Measurements from ENCODE around the gene DLD.
"Not testable (repeated sequence)": the region's sequence is repeated elsewhere in the genome, so short reads cannot be mapped to it uniquely, and the experiment has no call there.

DLD gene

GRCh38 chr7:107945332-107945731, 54.3 kb downstream of the DLD start:
- no peak for DNase-seq (ENCODE audit: low read depth)

DNA sequence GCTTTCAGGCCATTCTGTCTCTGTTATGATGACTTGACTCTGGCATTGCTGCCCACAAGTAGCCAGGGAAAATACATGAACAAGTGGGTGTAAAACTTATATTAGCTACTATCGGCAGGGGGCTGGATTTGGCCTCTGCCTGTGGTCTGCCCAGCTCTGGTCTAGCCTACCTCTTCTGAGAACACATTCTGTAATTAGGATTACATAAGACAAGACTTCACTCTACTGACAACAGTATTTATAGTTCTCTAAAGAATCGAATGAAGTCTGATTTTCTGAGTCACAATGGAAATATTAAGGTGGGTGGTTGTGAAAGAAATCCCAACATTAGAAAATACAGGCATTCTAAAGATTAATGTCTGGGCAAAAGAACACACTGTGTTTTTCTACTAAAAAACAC, 55.5 kb downstream of the DLD start:
- DNase-seq (ENCODE audit: low read depth) = no peak

DNA sequence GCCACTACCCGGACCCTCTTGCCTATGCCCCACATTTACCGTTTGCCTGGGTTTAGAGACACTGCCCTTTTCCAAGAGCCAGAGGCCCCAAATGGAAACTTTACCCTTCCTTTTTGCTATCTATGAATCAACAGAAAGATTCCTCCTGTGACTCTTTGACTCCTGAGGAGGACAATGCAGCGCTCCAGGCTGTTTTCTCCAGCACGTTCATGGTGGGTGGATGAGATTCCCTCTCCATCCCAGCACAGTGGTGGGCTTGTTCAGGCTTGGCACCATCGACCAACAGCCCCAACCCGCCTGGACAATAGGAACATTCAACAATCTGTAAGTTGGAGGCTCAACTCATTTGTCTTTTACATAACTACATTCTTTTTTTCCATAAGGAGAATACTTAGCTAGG, 55.9 kb downstream of the DLD start:
- no peak for DNase-seq (ENCODE audit: low read depth)

DNA sequence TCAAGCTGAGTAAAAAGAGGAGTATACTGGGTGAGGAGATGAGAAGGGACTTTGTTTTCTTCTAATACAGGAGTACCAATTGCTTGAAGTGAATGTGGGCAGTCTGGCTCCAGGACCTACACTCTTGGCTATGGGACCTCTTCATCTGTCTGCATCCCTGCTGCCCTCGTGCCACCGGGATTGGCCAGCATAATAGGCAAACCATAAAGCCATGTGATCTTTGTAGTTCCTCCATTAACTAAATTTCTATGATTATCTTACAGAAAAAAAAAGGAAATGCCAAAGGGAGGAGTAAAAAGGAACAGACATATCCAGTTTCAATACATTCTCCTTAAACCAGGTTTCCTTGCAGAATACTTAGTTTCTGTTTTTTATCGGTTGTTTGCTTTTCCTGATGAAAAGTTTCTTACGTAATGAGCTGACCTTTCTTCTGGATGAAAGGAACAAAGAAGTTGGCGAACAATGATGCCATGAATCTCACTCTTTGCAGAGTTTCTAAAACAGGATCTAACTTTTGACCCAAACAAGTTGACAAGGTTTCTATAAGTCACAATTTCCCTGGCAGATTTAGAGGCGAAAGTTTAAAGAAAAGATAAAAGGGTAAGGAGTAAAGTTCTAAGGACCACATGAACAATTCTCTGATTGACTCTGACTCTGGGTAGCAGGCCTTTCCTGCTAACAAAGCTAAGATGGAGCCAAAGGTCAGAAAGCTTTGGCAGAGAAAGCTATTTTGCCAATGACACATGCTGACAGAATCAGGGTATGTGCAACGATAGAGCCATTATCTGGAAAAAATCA, 57.9 kb downstream of the DLD start:
- no peak for DNase-seq (ENCODE audit: low read depth)

GRCh38 chr7:107949443-107949935, 58.5 kb downstream of the DLD start:
- no peak for DNase-seq (ENCODE audit: low read depth)

DNA sequence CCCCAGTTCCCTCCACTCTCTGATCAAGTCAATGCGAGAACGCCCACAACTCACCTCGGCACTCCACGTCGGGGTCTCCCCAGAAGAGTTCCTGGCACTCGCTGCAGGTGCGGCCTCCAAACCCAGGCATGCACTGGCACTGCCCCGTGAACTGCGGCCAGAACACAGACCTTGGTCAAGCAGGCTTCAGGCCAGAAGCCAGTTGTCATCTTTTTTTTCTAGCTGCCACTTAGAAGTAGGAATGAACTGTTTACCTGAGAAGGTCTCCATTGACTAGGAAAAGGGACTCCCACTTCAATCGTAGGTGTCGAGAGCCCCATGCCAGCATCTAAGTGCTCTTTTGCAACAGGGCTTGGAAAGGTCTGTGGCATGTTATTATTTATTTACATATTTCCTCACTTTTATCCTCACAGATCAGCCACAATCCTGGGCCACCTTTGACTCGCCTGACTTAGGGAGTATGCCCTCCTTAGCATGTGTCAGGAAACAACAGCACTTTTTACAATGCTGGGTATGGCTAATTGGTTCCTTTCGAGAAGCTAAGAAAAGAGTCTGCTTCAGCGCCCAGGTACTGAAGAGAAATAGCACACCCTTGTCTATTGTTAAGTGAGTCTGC, 60.3 kb downstream of the DLD start:
- no peak for DNase-seq (ENCODE audit: low read depth)

GRCh38 chr7:107951896-107952295, 60.9 kb downstream of the DLD start:
- DNase-seq (ENCODE audit: low read depth) = no peak

- no peak for DNase-seq (ENCODE audit: low read depth)
Observed at GRCh38 chr7:107953265-107953923, 62.4 kb downstream of the DLD start.

DNA sequence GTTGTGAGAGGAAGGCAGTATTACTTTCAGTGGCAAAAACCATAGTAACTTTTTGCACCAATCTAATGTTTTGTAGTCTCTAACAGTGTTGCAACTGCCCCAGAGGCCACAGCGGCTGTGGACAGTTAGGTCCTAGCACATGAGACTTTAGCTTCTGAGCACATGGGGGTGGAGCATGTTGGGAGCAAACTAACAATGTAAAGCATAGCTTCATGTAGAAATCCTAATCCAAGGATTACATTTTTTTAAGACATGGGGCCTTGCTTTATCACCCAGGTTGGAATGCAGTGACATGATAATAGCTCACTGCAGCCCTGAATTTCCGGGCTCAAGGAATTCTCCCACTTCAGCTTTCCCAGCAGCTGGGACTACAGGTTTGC, 62.9 kb downstream of the DLD start:
- DNase-seq (ENCODE audit: low read depth) = no peak

DNA sequence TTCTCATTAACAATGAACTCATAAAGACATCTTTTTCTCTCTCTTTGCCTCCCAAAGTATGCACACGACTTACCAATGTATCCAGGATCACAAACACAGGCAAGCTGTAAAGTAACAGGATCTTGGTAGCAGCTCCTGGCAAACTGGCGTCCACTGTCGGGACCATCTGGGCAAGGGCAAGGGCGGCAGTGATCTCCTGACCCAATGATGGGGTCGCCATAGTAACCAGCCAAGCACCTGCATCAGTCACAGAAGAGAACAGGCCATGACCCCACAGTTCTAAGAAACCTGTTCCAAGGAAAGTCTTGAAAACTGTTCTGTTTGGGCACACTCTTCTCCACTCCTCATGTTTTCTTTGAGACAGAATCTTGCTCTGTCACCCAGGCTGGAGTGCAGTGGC, 64.4 kb downstream of the DLD start:
- DNase-seq (ENCODE audit: low read depth) = no peak

DNA sequence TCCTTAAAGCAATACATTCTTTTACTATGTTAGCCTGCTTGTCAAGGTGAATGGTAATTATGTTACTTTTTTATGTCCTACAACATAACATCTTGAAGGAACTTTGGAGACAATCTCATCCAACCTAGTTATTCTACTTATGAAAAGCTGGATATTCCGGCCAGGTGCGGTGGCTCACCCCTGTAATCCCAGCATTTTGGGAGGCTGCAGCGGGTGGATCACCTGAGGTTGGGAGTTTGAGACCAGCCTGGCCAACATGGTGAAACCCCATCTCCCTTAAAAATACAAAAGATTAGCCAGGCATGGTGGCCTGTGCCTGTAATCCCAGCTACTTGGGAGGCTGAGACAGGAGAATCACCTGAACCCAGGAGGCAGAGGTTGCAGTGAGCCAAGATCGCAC, 66.0 kb downstream of the DLD start:
- not testable (repeated sequence) for DNase-seq (ENCODE audit: low read depth)

DNA sequence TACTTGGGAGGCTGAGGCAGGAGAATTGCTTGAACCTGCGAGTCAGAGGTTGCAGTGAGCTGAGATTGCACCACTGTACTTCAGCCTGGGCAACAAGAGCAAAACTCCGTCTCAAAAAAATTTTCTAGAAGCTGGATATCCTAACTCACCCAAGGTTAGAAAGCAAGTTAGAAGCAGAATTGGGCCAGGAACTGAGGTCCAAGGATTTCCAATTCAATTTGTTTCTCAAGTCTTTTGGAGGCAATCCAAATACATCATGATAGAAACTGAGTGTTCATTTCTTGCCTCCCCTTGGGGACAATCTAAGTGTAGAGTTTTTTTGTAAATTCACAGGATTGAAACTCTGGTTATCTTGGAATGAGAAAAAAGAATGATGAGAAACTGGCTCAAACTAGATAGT, 66.5 kb downstream of the DLD start:
- no peak for DNase-seq (ENCODE audit: low read depth)

- DNase-seq (ENCODE audit: low read depth) = no peak
Observed at GRCh38 chr7:107958764-107959526, 68.0 kb downstream of the DLD start.

- DNase-seq (ENCODE audit: low read depth) = no peak
Observed at GRCh38 chr7:107959527-107959898, 68.5 kb downstream of the DLD start.

GRCh38 chr7:107960272-107960671, 69.3 kb downstream of the DLD start:
- no peak for DNase-seq (ENCODE audit: low read depth)

DNA sequence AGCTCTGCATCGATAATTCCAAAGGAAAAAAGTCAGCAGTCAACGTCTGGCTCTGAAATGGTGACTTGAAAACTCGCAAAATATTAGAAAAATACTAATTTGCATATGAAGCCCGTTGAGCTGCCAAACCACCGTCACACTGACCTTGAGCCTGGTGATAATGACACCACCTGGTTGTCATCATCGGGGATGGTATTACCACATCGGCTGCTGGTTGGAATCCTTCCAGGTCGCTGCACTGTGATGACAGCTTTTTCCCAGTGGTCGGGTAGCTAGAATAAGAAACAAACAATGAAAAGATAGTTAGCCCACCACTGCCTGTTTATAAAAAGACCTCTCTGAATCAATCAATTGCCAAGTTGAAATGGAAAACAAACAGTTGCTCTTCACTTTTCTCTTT, 70.4 kb downstream of the DLD start:
- DNase-seq (ENCODE audit: low read depth) = no peak

GRCh38 chr7:107962817-107963216, 71.8 kb downstream of the DLD start:
- no peak for DNase-seq (ENCODE audit: low read depth)

DNA sequence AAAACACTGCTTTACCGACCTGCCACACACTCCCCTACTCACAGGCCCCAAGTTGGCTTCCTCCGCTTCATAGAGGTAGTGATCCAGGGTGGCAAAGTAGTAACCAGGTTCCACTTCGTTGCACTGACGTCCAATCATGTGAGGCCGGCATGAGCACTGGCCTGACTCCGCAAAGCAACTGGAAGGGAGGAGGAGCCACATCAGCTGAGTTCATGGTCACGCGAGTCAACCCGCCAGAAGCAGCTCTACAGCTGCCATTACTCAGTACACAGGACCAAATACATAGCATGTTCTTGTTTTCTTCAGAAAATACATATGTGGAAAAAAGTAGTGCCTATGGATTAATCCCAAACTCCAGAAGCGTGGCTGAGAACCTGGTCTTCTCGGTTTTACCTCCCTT, 73.5 kb downstream of the DLD start:
- no peak for DNase-seq (ENCODE audit: low read depth)

DNA sequence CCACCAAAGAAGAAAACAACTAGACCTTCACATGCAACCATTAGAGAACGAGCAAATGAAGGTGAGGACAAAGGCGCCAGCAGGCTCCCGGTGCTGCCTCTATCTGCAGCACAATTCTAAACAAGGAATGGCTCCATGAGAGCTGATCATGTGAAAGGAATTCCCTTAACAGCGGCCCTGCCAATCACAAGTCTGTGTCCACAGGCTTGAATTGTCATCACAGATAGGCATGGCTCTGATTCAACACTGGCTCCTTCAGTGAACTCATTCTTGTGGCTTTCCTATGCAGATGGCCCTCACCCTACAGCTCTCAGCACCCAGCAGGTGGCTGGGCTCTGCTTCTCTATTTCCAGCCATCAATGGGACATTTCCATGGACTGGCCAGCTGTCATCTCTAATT, 75.7 kb downstream of the DLD start:
- DNase-seq (ENCODE audit: low read depth) = no peak

GRCh38 chr7:107967420-107967819, 76.4 kb downstream of the DLD start:
- DNase-seq (ENCODE audit: low read depth) = no peak

- no peak for DNase-seq (ENCODE audit: low read depth)
Observed at GRCh38 chr7:107968449-107968848, 77.5 kb downstream of the DLD start.

DNA sequence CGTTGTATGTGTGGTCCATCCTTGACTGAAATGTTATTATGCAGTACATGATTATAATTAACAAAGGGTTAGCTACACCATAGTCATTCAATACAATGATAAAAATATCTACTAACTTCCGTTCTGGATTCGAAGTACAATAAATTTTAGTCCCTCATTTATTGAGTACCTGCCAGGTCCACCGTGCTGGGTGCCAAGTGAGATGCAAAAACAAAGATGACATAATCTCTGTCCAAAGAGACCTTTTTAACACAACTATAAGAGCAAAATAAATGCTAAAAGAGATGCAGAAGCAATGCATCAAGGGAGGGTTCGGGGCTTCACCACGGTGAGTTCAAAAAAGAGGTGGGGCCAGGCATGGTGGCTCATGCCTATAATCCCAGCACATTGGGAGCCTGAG, 78.9 kb downstream of the DLD start:
- DNase-seq (ENCODE audit: low read depth) = no peak
